GM12874 (cell line): ENCODE data around the gene VAC14.

Experiments
- TF ChIP-seq, protein P1 (sequence below): IDR thresholded peaks from 2 replicates; pipeline ENCODE4 v1.5.1; 2011; ENCODE audit warnings: low read depth, mild to moderate bottlenecking, control low read depth, low read length, moderate library complexity; ENCODE audit not compliant: insufficient read depth

The VAC14 gene

GRCh38 chr16:70713824-70714223, 87.1 kb downstream of the VAC14 start:
- TF ChIP-seq, protein P1, sequence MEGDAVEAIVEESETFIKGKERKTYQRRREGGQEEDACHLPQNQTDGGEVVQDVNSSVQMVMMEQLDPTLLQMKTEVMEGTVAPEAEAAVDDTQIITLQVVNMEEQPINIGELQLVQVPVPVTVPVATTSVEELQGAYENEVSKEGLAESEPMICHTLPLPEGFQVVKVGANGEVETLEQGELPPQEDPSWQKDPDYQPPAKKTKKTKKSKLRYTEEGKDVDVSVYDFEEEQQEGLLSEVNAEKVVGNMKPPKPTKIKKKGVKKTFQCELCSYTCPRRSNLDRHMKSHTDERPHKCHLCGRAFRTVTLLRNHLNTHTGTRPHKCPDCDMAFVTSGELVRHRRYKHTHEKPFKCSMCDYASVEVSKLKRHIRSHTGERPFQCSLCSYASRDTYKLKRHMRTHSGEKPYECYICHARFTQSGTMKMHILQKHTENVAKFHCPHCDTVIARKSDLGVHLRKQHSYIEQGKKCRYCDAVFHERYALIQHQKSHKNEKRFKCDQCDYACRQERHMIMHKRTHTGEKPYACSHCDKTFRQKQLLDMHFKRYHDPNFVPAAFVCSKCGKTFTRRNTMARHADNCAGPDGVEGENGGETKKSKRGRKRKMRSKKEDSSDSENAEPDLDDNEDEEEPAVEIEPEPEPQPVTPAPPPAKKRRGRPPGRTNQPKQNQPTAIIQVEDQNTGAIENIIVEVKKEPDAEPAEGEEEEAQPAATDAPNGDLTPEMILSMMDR, result no peak

GRCh38 chr16:70713342-70713741, 87.6 kb downstream of the VAC14 start:
- TF ChIP-seq, protein P1, result no peak

DNA sequence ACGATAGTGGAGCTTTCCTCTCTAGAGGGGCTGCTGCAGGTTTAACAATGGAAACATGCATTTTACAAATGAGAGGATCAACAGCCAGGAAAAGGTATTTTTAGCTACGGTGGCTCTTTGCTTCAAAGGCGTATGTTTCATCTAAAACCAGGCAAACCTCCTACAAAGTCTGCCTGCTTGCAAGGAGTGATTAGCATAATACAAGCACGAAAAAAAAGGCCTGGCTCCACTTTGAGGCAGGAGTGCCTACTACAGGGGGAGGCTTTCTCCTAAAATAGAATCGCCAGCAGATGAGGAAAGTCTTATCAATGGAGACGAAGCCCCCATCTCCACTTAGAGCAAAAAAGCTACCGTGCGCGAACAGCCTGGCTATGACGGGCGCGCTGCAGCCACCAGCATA, 88.0 kb downstream of the VAC14 start:
- TF ChIP-seq, protein P1, result no peak

GRCh38 chr16:70712359-70712758, 88.6 kb downstream of the VAC14 start:
- TF ChIP-seq, protein P1, result no peak

DNA sequence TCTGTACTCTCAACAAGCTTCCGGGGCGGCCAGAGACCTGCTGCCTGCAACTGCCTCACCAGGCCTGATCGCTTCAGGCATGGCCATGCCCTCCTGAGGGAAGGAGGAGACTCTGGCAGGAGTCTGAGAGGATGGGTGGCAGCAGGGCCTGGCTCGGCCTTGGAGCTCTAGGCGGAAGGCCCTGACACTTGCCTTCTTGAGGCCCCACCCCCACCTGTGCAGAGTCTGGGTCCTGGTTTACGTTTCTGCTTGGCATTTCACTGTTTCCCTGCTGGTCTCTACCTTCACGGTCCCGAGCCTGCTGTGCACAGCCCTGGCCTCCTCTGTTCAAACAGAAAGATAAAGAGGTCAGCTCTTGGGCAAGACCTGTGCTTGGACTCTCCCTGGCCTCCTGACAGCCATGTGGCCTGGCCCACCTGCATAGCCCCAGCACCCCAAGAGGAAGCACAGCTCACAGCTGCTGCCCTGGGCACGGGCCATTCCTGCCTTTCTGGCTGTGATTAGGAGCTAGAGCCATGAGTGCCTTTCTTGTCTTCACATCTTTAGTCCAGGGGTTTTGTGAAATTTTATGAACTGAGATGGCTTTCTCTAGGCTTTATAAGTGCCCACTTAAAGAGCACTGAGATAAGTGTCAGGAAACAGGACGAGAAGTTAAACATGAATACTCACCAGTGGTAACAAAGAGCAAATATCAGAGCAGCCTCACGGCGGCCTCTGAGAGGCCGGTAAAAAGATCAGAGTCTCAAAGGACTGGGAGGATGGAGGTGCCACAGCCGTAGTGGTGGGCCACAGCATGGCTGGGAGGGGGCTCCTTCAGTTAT, 89.5 kb downstream of the VAC14 start:
- TF ChIP-seq, protein P1, result no peak

GRCh38 chr16:70710422-70711210, 90.3 kb downstream of the VAC14 start:
- TF ChIP-seq, protein P1, result no peak

DNA sequence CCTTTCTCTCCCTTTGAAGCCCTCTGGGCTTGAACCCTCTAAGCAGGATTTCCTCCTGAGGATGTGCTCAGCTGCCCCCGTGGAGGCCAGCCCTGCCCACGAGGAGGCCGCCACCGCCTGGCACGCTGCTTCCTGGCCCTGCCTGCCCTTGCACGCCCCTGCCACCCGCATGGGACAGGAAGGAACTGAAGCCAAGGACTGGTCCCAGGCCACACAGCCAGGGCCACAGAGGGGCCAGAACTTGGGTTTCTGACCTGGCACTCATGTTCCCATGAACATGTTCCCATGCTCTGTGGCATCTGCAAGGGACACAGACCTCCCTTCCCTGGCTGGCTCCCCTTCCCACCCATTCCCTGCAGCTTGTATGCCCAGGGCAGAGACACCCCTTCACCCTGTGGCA, 91.0 kb downstream of the VAC14 start:
- TF ChIP-seq, protein P1, result no peak
